ENCODE measurements around the gene APEX2. TPM values are rescaled to one million over a fixed set of nuclear protein-coding genes. Genes with fewer than 3 reads are reported as not detected.
A peak's percentile ranks its signal among the peaks of the same experiment; 100 is the strongest.

Gene APEX2
- total and polyA plus RNA-seq, 9 donors = 3.7 to 12.6 (median 10.5) TPM

GRCh38 chrX:55008571-55009358 lies 8.6 kb downstream of the APEX2 start:
- H3K9me3 ChIP-seq (replicated peaks; ENCODE audit: control insufficient read depth, low read depth, low read length) = no peaks in the 10 kb centered on the region
- DNase-seq = peak; percentile 38
- no peak overlapping the region for H3K4me3 ChIP-seq (ENCODE audit: low read length)
- peak overlapping the region; percentile 31 for H3K27ac ChIP-seq (ENCODE audit: low read length)
- peaks cover 23% of the 10 kb centered on the region for H3K36me3 ChIP-seq (ENCODE audit: control insufficient read depth, insufficient read depth, low read length)
- 57% methylated on average over 6 of the region's 9 CpGs for WGBS (ENCODE audit: insufficient coverage)
- H3K4me1 ChIP-seq (ENCODE audit: control insufficient read depth, insufficient read depth, low read length) = peaks cover 8% of the 10 kb centered on the region
- H3K27me3 ChIP-seq (ENCODE audit: control insufficient read depth, insufficient read depth, low read length) = peaks cover 23% of the 10 kb centered on the region

- Histone ChIP-seq H3K27ac (ENCODE audit: low read length) (no peak overlapping the region), H3K4me1 (ENCODE audit: control insufficient read depth, insufficient read depth, low read length) (peaks cover 8% of the 10 kb centered on the region), H3K36me3 (ENCODE audit: control insufficient read depth, insufficient read depth, low read length) (peaks cover 5% of the 10 kb centered on the region), H3K9me3 (replicated peaks; ENCODE audit: control insufficient read depth, low read depth, low read length) (no peaks in the 10 kb centered on the region), H3K4me3 (ENCODE audit: low read length) (no peak overlapping the region), H3K27me3 (ENCODE audit: control insufficient read depth, insufficient read depth, low read length) (peaks cover 26% of the 10 kb centered on the region)
- WGBS (ENCODE audit: insufficient coverage) = 0% methylated on average over 1 of the region's 2 CpGs
- peak; percentile 16 for DNase-seq
These were observed 11.1 kb downstream of the APEX2 start for GRCh38 chrX:55011294-55011693.

GRCh38 chrX:55014897-55015299 lies 14.7 kb downstream of the APEX2 start:
- peaks cover 26% of the 10 kb centered on the region for H3K27me3 ChIP-seq (ENCODE audit: control insufficient read depth, insufficient read depth, low read length)
- DNase-seq = no peak
- H3K4me3 ChIP-seq (ENCODE audit: low read length) = no peak overlapping the region
- WGBS (ENCODE audit: insufficient coverage) = 63% methylated on average over 1 of the region's 4 CpGs
- H3K27ac ChIP-seq (ENCODE audit: low read length) = no peak overlapping the region
- H3K4me1 ChIP-seq (ENCODE audit: control insufficient read depth, insufficient read depth, low read length) = no peaks in the 10 kb centered on the region
- H3K36me3 ChIP-seq (ENCODE audit: control insufficient read depth, insufficient read depth, low read length) = no peaks in the 10 kb centered on the region
- H3K9me3 ChIP-seq (replicated peaks; ENCODE audit: control insufficient read depth, low read depth, low read length) = no peaks in the 10 kb centered on the region

GRCh38 chrX:55026143-55026542 lies 26.0 kb downstream of the APEX2 start:
- Histone ChIP-seq H3K36me3 (ENCODE audit: control insufficient read depth, insufficient read depth, low read length) (no peaks in the 10 kb centered on the region), H3K9me3 (replicated peaks; ENCODE audit: control insufficient read depth, low read depth, low read length) (no peaks in the 10 kb centered on the region), H3K4me1 (ENCODE audit: control insufficient read depth, insufficient read depth, low read length) (no peaks in the 10 kb centered on the region), H3K27ac (ENCODE audit: low read length) (no peak overlapping the region), H3K4me3 (ENCODE audit: low read length) (no peak overlapping the region), H3K27me3 (ENCODE audit: control insufficient read depth, insufficient read depth, low read length) (peaks cover 10% of the 10 kb centered on the region)
- no peak for DNase-seq

GRCh38 chrX:55026840-55027239 lies 26.7 kb downstream of the APEX2 start:
- Histone ChIP-seq H3K9me3 (replicated peaks; ENCODE audit: control insufficient read depth, low read depth, low read length) (no peaks in the 10 kb centered on the region), H3K4me1 (ENCODE audit: control insufficient read depth, insufficient read depth, low read length) (no peaks in the 10 kb centered on the region), H3K4me3 (ENCODE audit: low read length) (no peak overlapping the region), H3K27ac (ENCODE audit: low read length) (no peak overlapping the region), H3K36me3 (ENCODE audit: control insufficient read depth, insufficient read depth, low read length) (no peaks in the 10 kb centered on the region), H3K27me3 (ENCODE audit: control insufficient read depth, insufficient read depth, low read length) (peaks cover 10% of the 10 kb centered on the region)
- DNase-seq = no peak
- WGBS (ENCODE audit: insufficient coverage) = 50% methylated on average over 2 of the region's 2 CpGs

GRCh38 chrX:55028040-55028439 lies 27.9 kb downstream of the APEX2 start:
- WGBS (ENCODE audit: insufficient coverage) = no CpG with 5 or more reads among the region's 4 CpGs
- H3K27ac ChIP-seq (ENCODE audit: low read length) = no peak overlapping the region

GRCh38 chrX:55028611-55029010 lies 28.4 kb downstream of the APEX2 start:
- H3K36me3 ChIP-seq (ENCODE audit: control insufficient read depth, insufficient read depth, low read length) = no peaks in the 10 kb centered on the region
- peaks cover 9% of the 10 kb centered on the region for H3K27me3 ChIP-seq (ENCODE audit: control insufficient read depth, insufficient read depth, low read length)
- DNase-seq = no peak
- no peak overlapping the region for H3K4me3 ChIP-seq (ENCODE audit: low read length)
- no peaks in the 10 kb centered on the region for H3K9me3 ChIP-seq (replicated peaks; ENCODE audit: control insufficient read depth, low read depth, low read length)
- no peak overlapping the region for H3K27ac ChIP-seq (ENCODE audit: low read length)
- no peaks in the 10 kb centered on the region for H3K4me1 ChIP-seq (ENCODE audit: control insufficient read depth, insufficient read depth, low read length)

More at GRCh38 chrX:55028040-55028439, 27.9 kb downstream of the APEX2 start:
- no peak overlapping the region for H3K4me3 ChIP-seq (ENCODE audit: low read length)
- no peaks in the 10 kb centered on the region for H3K36me3 ChIP-seq (ENCODE audit: control insufficient read depth, insufficient read depth, low read length)
- DNase-seq = no peak
- H3K9me3 ChIP-seq (replicated peaks; ENCODE audit: control insufficient read depth, low read depth, low read length) = no peaks in the 10 kb centered on the region
- H3K27me3 ChIP-seq (ENCODE audit: control insufficient read depth, insufficient read depth, low read length) = peaks cover 10% of the 10 kb centered on the region
- H3K4me1 ChIP-seq (ENCODE audit: control insufficient read depth, insufficient read depth, low read length) = no peaks in the 10 kb centered on the region

- H3K27me3 ChIP-seq (ENCODE audit: control insufficient read depth, insufficient read depth, low read length) = peaks cover 6% of the 10 kb centered on the region
- H3K9me3 ChIP-seq (replicated peaks; ENCODE audit: control insufficient read depth, low read depth, low read length) = no peaks in the 10 kb centered on the region
- no CpG with 5 or more reads among the region's 2 CpGs for WGBS (ENCODE audit: insufficient coverage)
- H3K27ac ChIP-seq (ENCODE audit: low read length) = no peak overlapping the region
- DNase-seq = no peak
- no peaks in the 10 kb centered on the region for H3K4me1 ChIP-seq (ENCODE audit: control insufficient read depth, insufficient read depth, low read length)
- no peaks in the 10 kb centered on the region for H3K36me3 ChIP-seq (ENCODE audit: control insufficient read depth, insufficient read depth, low read length)
- H3K4me3 ChIP-seq (ENCODE audit: low read length) = no peak overlapping the region
These were observed 29.1 kb downstream of the APEX2 start for GRCh38 chrX:55029291-55029690.

- H3K36me3 ChIP-seq (ENCODE audit: control insufficient read depth, insufficient read depth, low read length) = no peaks in the 10 kb centered on the region
- no peak within 1 kb of the TSS for H3K27ac ChIP-seq (ENCODE audit: low read length)
- H3K4me3 ChIP-seq (ENCODE audit: low read length) = no peak within 1 kb of the TSS
- no peak for DNase-seq
- peaks cover 3% of the 10 kb centered on the region for H3K27me3 ChIP-seq (ENCODE audit: control insufficient read depth, insufficient read depth, low read length)
- no peaks in the 10 kb centered on the region for H3K9me3 ChIP-seq (replicated peaks; ENCODE audit: control insufficient read depth, low read depth, low read length)
- no peaks in the 10 kb centered on the region for H3K4me1 ChIP-seq (ENCODE audit: control insufficient read depth, insufficient read depth, low read length)
- 72% methylated on average over 4 of the region's 7 CpGs for WGBS (ENCODE audit: insufficient coverage)
These were observed 30.4 kb downstream of the APEX2 start, which contains the start of gene ALAS2 for GRCh38 chrX:55030271-55031205. Gene ALAS2, minus strand, starts transcription at chrX:55030977. Its CDS starts 4,977 bp downstream, at chrX:55026000.

- Histone ChIP-seq H3K4me1 (ENCODE audit: control insufficient read depth, insufficient read depth, low read length) (no peaks in the 10 kb centered on the region), H3K4me3 (ENCODE audit: low read length) (no peak overlapping the region), H3K27ac (ENCODE audit: low read length) (no peak overlapping the region), H3K9me3 (replicated peaks; ENCODE audit: control insufficient read depth, low read depth, low read length) (no peaks in the 10 kb centered on the region), H3K27me3 (ENCODE audit: control insufficient read depth, insufficient read depth, low read length) (no peaks in the 10 kb centered on the region), H3K36me3 (ENCODE audit: control insufficient read depth, insufficient read depth, low read length) (no peaks in the 10 kb centered on the region)
- peak; percentile 18 for DNase-seq
- WGBS (ENCODE audit: insufficient coverage) = no CpG with 5 or more reads among the region's 2 CpGs
These were observed 33.3 kb downstream of the APEX2 start for GRCh38 chrX:55033429-55033828.
